Heart left ventricle (tissue), 13 donors: Measurements from ENCODE around the gene RAB43.
"Not testable (repeated sequence)": the region's sequence is repeated elsewhere in the genome, so short reads cannot be mapped to it uniquely, and the experiment has no call there.

Source experiments
- POLR2A ChIP-seq, 2 donors: fragments of 450-650 bp; IDR thresholded peaks; one replicate each; pipeline ENCODE4 v1.6.1; 2017; ENCODE audit warnings: antibody characterized with exemption in 2 of 2, mild to moderate bottlenecking in 2 of 2, moderate library complexity in 2 of 2
- TF ChIP-seq, protein P1 (sequence below), 12 donors: fragments of 200-600 bp; sonication (generic) in 4 of 12; IDR thresholded peaks; one replicate each; pipeline versions ENCODE4 v1.5.0 to v1.8.0; 2018 to 2022; ENCODE audit warnings: antibody characterized with exemption in 12 of 12, mild to moderate bottlenecking in 5 of 12
- donor health status: ischemic (EF 13 %, LVEDD 7.1; RV severe dilation, severe dysfunction).
- donor health status: DM: no; HTN: yes; CAD: no.
- donor health status: DM: no; HTN: no; CAD: no.
- donor health status: ischemic (EF 25% LVEDD 6.9; RV normal size, moderate dysfunction).
- donor health status: ischemic (EF 25% LVEDD 5.7; RV mildly dilated, moderate dysfunction).
- donor health status: ischemic (EF 35%, LVEDD 5.7; RV mildly dilated, moderate dysfunction).
- donor health status: nonischemic (EF 11% LVEDD 7.7; RV severe dilation, severe dysfunction).
- donor health status: DM: yes; HTN: yes; CAD: no.
- donor health status: PGD.
- donor health status: ischemic (EF 29% LVEDD 5.4; RV normal size, mild dysfunction).
- donor health status: nonischemic (EF 23%, LVEDD 6.1; RV moderate dilation, normal function).

DNA sequence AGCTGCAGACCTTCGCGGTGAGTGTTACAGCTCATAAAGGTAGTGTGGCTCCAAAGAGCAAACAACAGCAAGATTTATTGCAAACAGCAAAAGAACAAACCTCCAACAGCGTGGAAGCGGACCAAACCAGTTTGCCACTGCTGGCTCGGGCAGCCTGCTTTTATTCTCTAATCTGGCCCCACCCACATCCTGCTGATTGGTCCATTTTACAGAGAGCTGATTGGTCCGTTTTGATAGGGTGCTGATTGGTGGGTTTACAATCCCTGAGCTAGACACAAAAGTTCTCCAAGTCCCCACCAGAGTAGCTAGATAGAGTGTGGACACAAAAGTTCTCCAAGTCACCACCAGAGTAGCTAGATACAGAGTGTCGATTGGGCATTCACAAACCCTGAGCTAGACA is 53.9 kb downstream of the RAB43 start:
- TF ChIP-seq, protein P1, sequence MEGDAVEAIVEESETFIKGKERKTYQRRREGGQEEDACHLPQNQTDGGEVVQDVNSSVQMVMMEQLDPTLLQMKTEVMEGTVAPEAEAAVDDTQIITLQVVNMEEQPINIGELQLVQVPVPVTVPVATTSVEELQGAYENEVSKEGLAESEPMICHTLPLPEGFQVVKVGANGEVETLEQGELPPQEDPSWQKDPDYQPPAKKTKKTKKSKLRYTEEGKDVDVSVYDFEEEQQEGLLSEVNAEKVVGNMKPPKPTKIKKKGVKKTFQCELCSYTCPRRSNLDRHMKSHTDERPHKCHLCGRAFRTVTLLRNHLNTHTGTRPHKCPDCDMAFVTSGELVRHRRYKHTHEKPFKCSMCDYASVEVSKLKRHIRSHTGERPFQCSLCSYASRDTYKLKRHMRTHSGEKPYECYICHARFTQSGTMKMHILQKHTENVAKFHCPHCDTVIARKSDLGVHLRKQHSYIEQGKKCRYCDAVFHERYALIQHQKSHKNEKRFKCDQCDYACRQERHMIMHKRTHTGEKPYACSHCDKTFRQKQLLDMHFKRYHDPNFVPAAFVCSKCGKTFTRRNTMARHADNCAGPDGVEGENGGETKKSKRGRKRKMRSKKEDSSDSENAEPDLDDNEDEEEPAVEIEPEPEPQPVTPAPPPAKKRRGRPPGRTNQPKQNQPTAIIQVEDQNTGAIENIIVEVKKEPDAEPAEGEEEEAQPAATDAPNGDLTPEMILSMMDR (IDR thresholded peaks at IDR 0.05), result not testable (repeated sequence)
- not testable (repeated sequence) for TF ChIP-seq POLR2A (IDR thresholded peaks at IDR 0.05)
